Ovary (tissue), 3 donors: Measurements from ENCODE around the gene CFAP107.

Source experiments
- CTCF ChIP-seq, 3 donors: fragments of 450-650 bp in 2 of 3; fragments of 200-600 bp in 1 of 3; IDR thresholded peaks; one replicate each; pipeline versions ENCODE4 v1.5.1 to v1.8.0; 2016 to 2022; ENCODE audit warnings: antibody characterized with exemption in 3 of 3, mild to moderate bottlenecking in 1 of 3
- EP300 ChIP-seq: sonication (generic); formaldehyde crosslinking; IDR thresholded peaks from one replicate; pipeline ENCODE4 v1.6.1; 2017; ENCODE audit warnings: antibody characterized with exemption
- POLR2A ChIP-seq: fragments of 450-650 bp; IDR thresholded peaks from one replicate; pipeline ENCODE4 v1.6.1; 2017; ENCODE audit warnings: antibody characterized with exemption, mild to moderate bottlenecking, moderate library complexity
- donor health status: DM: no; HTN: no; CAD: no.

GRCh38 chr1:12772520-12772919 is 26.5 kb downstream of the CFAP107 start:
- TF ChIP-seq CTCF (IDR thresholded peaks at IDR 0.05) (no peak), POLR2A (no peak), EP300 (no peak)
